Astrocyte (in vitro differentiated cells and primary cell): ENCODE measurements around the gene HS2ST1. TPM values are rescaled to one million over a fixed set of nuclear protein-coding genes. Genes with fewer than 3 reads are reported as not detected.

ENCODE experiments used
- DNase-seq: peaks from one replicate; pipeline ENCODE4 v3.0.0-alpha.2; 2010; ENCODE audit warnings: low read depth
- FAIRE-seq: peaks from 2 replicates; lab custom pipeline; 2011; peaks lifted over from hg19 to GRCh38; lab: Jason Lieb, UNC
- H2AFZ ChIP-seq: 2 replicates; pipeline ENCODE4 v1.6.0; 2012; ENCODE audit warnings: low read depth, low read length, inconsistent platforms
- H3K27ac ChIP-seq: 2 replicates; pipeline ENCODE4 v1.5.1; 2011; ENCODE audit warnings: low read depth, low read length, inconsistent platforms
- H3K27me3 ChIP-seq: 2 replicates; pipeline ENCODE4 v1.6.0; 2011; ENCODE audit warnings: low read length, inconsistent platforms; ENCODE audit not compliant: insufficient read depth
- H3K36me3 ChIP-seq: 2 replicates; pipeline ENCODE4 v1.5.1; 2011; ENCODE audit warnings: low read length, inconsistent platforms; ENCODE audit not compliant: insufficient read depth
- H3K4me1 ChIP-seq: 2 replicates; pipeline ENCODE4 v1.5.1; 2011; ENCODE audit warnings: low read length, inconsistent platforms; ENCODE audit not compliant: insufficient read depth
- H3K4me2 ChIP-seq: 2 replicates; pipeline ENCODE4 v1.6.0; 2012; ENCODE audit warnings: low read length, inconsistent platforms
- H3K4me3 ChIP-seq: 2 replicates; pipeline ENCODE4 v1.5.1; 2011; ENCODE audit warnings: low read depth, mild to moderate bottlenecking, low read length, inconsistent platforms; ENCODE audit not compliant: insufficient read depth
- H3K79me2 ChIP-seq: 2 replicates; pipeline ENCODE4 v1.6.0; 2012; ENCODE audit warnings: mild to moderate bottlenecking, low read length, inconsistent platforms; ENCODE audit not compliant: insufficient read depth
- H3K9ac ChIP-seq: 2 replicates; pipeline ENCODE4 v1.6.0; 2012; ENCODE audit warnings: mild to moderate bottlenecking, low read length, inconsistent platforms
- H3K9me3 ChIP-seq: 2 replicates; pipeline ENCODE4 v1.5.1; 2012; ENCODE audit warnings: low read depth, mild to moderate bottlenecking, low read length, inconsistent platforms; ENCODE audit not compliant: insufficient read depth
- H4K20me1 ChIP-seq: 2 replicates; pipeline ENCODE4 v1.6.0; 2012; ENCODE audit warnings: low read length, inconsistent platforms; ENCODE audit not compliant: insufficient read depth
- H3K27ac Mint-ChIP-seq: one replicate; pipeline ENCODE4 v1.8.0; 2021; ENCODE audit warnings: mild to moderate bottlenecking, mixed read lengths; ENCODE audit not compliant: unreplicated experiment
- H3K27me3 Mint-ChIP-seq: one replicate; pipeline ENCODE4 v1.8.0; 2021; ENCODE audit warnings: low read depth, mixed read lengths; ENCODE audit not compliant: unreplicated experiment
- H3K36me3 Mint-ChIP-seq: one replicate; pipeline ENCODE4 v1.8.0; 2021; ENCODE audit warnings: low read depth, mixed read lengths; ENCODE audit not compliant: unreplicated experiment
- H3K4me1 Mint-ChIP-seq: one replicate; pipeline ENCODE4 v1.8.0; 2021; ENCODE audit warnings: low read depth, mixed read lengths; ENCODE audit not compliant: unreplicated experiment
- H3K4me3 Mint-ChIP-seq: one replicate; pipeline ENCODE4 v1.8.0; 2021; ENCODE audit warnings: mild to moderate bottlenecking, moderate library complexity, mixed read lengths; ENCODE audit not compliant: unreplicated experiment
- H3K9me3 Mint-ChIP-seq: one replicate; pipeline ENCODE4 v1.8.0; 2021; ENCODE audit warnings: mild to moderate bottlenecking, mixed read lengths; ENCODE audit not compliant: unreplicated experiment
- EZH2 ChIP-seq: IDR thresholded peaks from 2 replicates; pipeline ENCODE4 v1.6.1; 2012; ENCODE audit warnings: mild to moderate bottlenecking, low read length, inconsistent platforms; ENCODE audit not compliant: insufficient read depth
- total RNA-seq: library from RNA; stranded (reverse); gene quantifications from 2 replicates; pipeline ENCODE4 v1.2.1, GENCODE V29; 2021
- TF ChIP-seq, protein P1 (sequence below): IDR thresholded peaks from 2 replicates; pipeline ENCODE4 v1.5.1; 2011; ENCODE audit warnings: low read depth, mild to moderate bottlenecking, inconsistent platforms, low read length, moderate library complexity; ENCODE audit not compliant: insufficient read depth

Gene HS2ST1
- total RNA-seq, 1 donor from 2014 or later: 34.7 TPM

DNA sequence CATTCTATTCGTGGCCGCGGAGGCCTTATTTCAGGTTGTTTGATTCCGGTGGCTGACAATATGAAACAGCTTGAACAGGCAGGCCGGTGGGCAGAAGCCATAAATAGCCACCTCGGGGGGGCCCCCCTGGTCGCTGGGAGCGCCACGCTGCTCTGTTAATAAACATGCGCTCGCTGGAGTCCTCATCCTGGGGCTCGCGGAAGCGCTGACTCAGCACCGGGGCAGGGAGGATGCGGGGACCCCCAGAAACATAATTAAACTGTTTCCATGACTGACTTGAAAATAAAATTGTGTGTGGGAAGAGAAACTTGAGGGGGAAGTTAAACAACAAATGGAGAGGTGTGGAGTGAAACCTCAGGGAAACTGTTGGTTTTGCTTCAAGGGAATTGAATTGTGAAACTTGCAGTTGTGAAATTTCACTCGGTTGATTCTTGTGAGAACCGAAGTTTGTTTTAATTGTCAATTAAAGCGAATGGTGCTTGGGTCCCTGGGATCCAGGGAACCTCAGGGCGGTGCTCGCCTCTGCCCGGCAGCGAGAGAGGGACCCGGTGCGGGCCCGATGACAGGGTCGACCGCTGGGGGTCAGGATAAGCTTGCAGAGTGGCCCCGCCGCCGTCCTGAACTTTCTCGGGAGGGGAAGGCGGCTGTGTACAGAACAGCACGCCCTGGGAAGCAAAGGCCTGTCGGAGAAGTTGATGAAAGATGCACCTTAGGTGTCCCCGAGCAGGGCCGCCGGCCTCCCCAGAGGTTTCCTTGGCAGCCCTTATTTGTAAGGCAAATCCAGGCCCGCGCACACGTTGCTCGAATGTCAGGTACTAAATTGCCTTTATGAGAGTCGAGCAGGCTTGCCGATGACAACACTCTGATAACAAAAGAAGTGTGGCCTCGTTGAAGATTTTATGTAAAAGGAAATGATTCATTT, 237.3 kb downstream of the HS2ST1 start:
- peak overlapping the region; percentile 58 for H3K4me3 ChIP-seq
- FAIRE-seq (no peak), DNase-seq (peak; percentile 66)
- no peak overlapping the region for H3K4me3 Mint-ChIP-seq
- no peaks in the 10 kb centered on the region for H3K36me3 Mint-ChIP-seq
- peaks cover 13% of the 10 kb centered on the region for H3K4me1 Mint-ChIP-seq
- H3K9ac ChIP-seq: peak overlapping the region; percentile 75
- H4K20me1 ChIP-seq: no peaks in the 10 kb centered on the region
- H3K27ac Mint-ChIP-seq: peak overlapping the region; percentile 53
- H3K27ac ChIP-seq: peak overlapping the region; percentile 32
- peaks cover 4% of the 10 kb centered on the region for H3K27me3 Mint-ChIP-seq
- no peaks in the 10 kb centered on the region for H3K9me3 Mint-ChIP-seq
- TF ChIP-seq, protein P1, sequence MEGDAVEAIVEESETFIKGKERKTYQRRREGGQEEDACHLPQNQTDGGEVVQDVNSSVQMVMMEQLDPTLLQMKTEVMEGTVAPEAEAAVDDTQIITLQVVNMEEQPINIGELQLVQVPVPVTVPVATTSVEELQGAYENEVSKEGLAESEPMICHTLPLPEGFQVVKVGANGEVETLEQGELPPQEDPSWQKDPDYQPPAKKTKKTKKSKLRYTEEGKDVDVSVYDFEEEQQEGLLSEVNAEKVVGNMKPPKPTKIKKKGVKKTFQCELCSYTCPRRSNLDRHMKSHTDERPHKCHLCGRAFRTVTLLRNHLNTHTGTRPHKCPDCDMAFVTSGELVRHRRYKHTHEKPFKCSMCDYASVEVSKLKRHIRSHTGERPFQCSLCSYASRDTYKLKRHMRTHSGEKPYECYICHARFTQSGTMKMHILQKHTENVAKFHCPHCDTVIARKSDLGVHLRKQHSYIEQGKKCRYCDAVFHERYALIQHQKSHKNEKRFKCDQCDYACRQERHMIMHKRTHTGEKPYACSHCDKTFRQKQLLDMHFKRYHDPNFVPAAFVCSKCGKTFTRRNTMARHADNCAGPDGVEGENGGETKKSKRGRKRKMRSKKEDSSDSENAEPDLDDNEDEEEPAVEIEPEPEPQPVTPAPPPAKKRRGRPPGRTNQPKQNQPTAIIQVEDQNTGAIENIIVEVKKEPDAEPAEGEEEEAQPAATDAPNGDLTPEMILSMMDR: peak; percentile 29
- no peak for TF ChIP-seq EZH2
- peak overlapping the region; percentile 88 for H3K4me2 ChIP-seq
- no peaks in the 10 kb centered on the region for H3K79me2 ChIP-seq
- H2AFZ ChIP-seq: peak overlapping the region; percentile 92
- no peaks in the 10 kb centered on the region for H3K27me3 ChIP-seq
- H3K36me3 ChIP-seq: no peaks in the 10 kb centered on the region
- H3K4me1 ChIP-seq: peaks cover 27% of the 10 kb centered on the region
- no peaks in the 10 kb centered on the region for H3K9me3 ChIP-seq

DNA sequence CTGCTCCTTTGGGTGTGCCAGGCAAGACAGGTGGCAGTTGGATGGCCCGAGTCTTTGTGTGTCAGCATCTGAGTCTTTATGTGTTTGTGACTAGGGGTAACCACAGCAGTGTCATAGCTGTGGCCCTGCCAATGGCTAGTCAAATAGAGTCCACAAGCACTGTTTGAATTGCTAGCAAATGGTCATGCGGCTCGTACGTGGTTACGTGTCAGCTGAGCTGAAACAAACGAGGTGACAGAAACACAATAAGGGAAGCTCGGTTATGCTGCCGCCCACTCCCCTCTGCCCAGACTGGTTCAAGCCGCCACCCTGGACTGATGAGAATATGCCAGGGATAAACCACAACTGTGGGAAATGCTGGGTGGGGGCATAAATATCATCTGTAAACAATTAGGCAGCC, 239.9 kb downstream of the HS2ST1 start:
- no peaks in the 10 kb centered on the region for H3K79me2 ChIP-seq
- H3K9me3 ChIP-seq: no peaks in the 10 kb centered on the region
- H3K27ac Mint-ChIP-seq: no peak overlapping the region
- no peak overlapping the region for H3K9ac ChIP-seq
- FAIRE-seq: no peak
- peaks cover 24% of the 10 kb centered on the region for H3K4me1 ChIP-seq
- H3K4me3 ChIP-seq: no peak overlapping the region
- no peaks in the 10 kb centered on the region for H3K9me3 Mint-ChIP-seq
- DNase-seq: peak; percentile 27
- peaks cover 12% of the 10 kb centered on the region for H3K4me1 Mint-ChIP-seq
- peak overlapping the region; percentile 28 for H2AFZ ChIP-seq
- H3K4me3 Mint-ChIP-seq: no peak overlapping the region
- TF ChIP-seq, protein P1: no peak
- no peak for TF ChIP-seq EZH2
- no peaks in the 10 kb centered on the region for H3K36me3 ChIP-seq
- no peaks in the 10 kb centered on the region for H3K27me3 ChIP-seq
- no peaks in the 10 kb centered on the region for H3K27me3 Mint-ChIP-seq
- H3K27ac ChIP-seq: no peak overlapping the region
- H4K20me1 ChIP-seq: no peaks in the 10 kb centered on the region
- H3K4me2 ChIP-seq: no peak overlapping the region
- no peaks in the 10 kb centered on the region for H3K36me3 Mint-ChIP-seq

DNA sequence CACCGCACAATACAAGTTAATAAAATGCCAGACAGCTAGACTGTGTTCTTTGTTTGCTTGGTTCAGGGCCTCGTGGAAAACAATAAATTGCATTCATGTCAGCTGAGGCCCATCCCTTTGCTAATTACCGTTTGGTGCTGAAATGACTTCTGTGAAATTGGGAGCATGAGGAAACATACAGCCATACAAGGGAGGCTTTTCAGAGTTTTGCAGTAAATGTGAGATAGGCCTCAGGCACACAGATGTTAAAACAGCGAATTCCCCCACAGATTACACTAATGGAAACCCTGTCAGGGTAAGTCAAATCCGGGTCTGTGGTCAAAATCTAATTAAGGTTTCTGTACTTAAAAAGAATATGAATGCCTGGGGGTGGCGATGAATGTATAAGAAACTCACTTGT, 240.7 kb downstream of the HS2ST1 start:
- Histone ChIP-seq H3K27me3 (no peaks in the 10 kb centered on the region), H3K4me1 (peaks cover 17% of the 10 kb centered on the region), H3K27ac (no peak overlapping the region), H3K9me3 (no peaks in the 10 kb centered on the region), H3K9ac (no peak overlapping the region), H3K36me3 (no peaks in the 10 kb centered on the region), H2AFZ (no peak overlapping the region), H3K79me2 (no peaks in the 10 kb centered on the region), H4K20me1 (no peaks in the 10 kb centered on the region), H3K4me3 (no peak overlapping the region), H3K4me2 (no peak overlapping the region)
- H3K27me3 Mint-ChIP-seq: no peaks in the 10 kb centered on the region
- no peak overlapping the region for H3K4me3 Mint-ChIP-seq
- DNase-seq: no peak
- H3K9me3 Mint-ChIP-seq: no peaks in the 10 kb centered on the region
- FAIRE-seq: no peak
- no peaks in the 10 kb centered on the region for H3K36me3 Mint-ChIP-seq
- no peak overlapping the region for H3K27ac Mint-ChIP-seq
- TF ChIP-seq EZH2: no peak
- TF ChIP-seq, protein P1: no peak
- peaks cover 8% of the 10 kb centered on the region for H3K4me1 Mint-ChIP-seq
